GM21737 (cell line): ENCODE results near the gene FBXL4.

Source experiments
- ATAC-seq: cut with Tn5 transposase; IDR thresholded peaks from one replicate; pipeline ENCODE4 v1.9.1; 2021; ENCODE audit warnings: mild to moderate bottlenecking, moderate library complexity; ENCODE audit not compliant: unreplicated experiment

Gene FBXL4

DNA sequence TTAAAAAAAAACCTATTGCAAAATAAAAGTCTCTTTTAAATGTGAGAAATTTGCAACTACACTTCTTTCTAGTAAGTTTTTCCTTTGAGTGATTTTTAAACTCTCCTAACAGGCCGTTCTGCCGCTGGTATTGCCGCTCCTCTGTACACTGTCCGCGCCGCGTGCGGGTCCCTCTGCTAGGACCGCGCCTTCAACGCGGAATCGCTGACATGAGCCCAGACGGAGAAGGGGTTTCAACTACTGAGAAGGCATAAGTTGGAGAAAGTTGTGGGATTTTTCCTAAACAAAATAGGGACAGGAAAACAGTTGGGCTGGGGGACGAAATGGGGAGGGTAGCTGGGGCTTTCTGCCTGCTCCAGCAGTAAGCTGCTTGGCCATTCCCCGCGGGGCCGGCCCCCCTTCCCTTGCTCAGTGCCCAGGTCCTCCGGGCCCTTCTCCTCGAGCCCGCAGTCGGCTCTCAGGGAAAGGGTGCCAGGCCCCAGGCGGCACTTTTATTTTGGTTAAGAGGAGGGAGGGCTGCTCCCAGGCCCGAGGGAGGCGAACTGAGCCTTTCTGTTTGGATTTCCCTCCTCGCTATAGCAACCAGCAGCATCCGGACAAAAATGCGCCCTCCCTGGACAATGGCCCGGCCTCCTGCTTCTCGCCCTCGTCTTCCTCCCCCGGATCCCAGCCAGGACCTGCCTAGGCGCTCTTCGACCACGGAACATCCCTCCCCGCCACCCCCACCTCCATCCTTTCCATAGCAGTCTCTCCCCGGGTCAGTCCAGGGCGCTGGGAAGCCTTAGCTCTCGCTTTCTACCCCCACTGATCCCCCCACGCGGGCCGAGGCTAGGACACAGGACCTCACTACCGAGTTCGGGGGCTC is 120.2 kb downstream of the FBXL4 start:
- ATAC-seq, result no peak

GRCh38 chr6:98825600-98826230 is 122.0 kb downstream of the FBXL4 start:
- no peak for ATAC-seq

DNA sequence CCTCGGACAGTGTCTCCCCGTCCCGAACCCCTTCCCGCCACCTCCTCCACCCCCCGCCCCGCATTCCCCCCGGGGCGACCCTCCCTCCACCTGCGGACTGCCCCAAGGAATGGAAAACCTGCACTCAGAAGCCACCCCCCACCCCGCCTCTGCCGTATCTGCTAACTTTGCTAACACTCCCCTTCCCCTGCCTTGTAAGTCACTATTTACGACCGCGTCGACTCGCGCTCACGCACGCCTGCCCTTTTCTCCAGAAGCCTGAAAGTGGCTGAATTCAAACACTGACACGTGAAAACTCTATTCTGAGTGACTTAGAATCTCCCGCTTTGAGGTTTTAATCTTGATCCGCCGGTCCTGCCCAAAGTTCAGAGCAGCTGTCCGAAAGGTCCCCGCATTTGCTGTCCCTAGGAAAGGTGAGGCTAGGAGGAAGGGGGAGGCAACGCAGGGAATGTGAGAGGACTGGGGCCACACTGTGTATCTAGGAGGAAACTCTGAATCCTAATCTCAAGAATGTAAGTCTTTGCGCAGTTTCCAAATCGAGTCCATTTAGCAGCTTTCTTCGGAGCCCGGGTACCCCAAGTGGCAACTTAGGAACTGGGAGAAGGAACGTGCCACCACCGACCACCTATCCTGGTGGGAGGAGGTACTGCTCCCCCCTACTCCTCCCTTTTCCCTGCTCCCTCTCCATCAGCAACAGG is 122.7 kb downstream of the FBXL4 start:
- no peak for ATAC-seq

GRCh38 chr6:98824162-98824901 is 123.4 kb downstream of the FBXL4 start:
- ATAC-seq, result no peak

- no peak for ATAC-seq
These were observed 124.2 kb downstream of the FBXL4 start for GRCh38 chr6:98823428-98824161.

GRCh38 chr6:98821756-98822405 is 125.9 kb downstream of the FBXL4 start:
- ATAC-seq, result no peak
